ENCODE results near the gene HNF4A. TPM values are rescaled to one million over a fixed set of nuclear protein-coding genes. Genes with fewer than 3 reads are reported as not detected.

The HNF4A gene
- total and polyA plus RNA-seq, 2 of the 13 experiments (the other 11 are each of a cell fraction or from before 2014, with no cell fraction given), result 80.9 to 169 TPM

GRCh38 chr20:44388466-44389023 lies 33.0 kb downstream of the HNF4A start (continued):
- no peak for TF ChIP-seq ZHX2 (IDR thresholded peaks at IDR 0.05; ENCODE audit: low read depth)
- no peak for TF ChIP-seq ZHX2 (CRISPR knock-in tag; IDR thresholded peaks at IDR 0.05; ENCODE audit: borderline replicate concordance)
- no peak for TF ChIP-seq BRCA1 (CRISPR knock-in tag; IDR thresholded peaks at IDR 0.05)
- 0 out of 2 replicates have a peak, but pooled peaks have one; percentile 32 for TF ChIP-seq CENPT (CRISPR knock-in tag; IDR thresholded peaks at IDR 0.05; ENCODE audit: low read depth)
- no peak for TF ChIP-seq ZFAT (CRISPR knock-in tag; conservative IDR thresholded peaks at IDR 0.05)
- no peak for TF ChIP-seq GMEB2 (CRISPR knock-in tag; IDR thresholded peaks at IDR 0.05; ENCODE audit: low read depth)
- 0 out of 2 replicates have a peak, but pooled peaks have one; percentile 28 for TF ChIP-seq ELF3 (CRISPR knock-in tag; IDR thresholded peaks at IDR 0.05)
- TF ChIP-seq ZNF460 (CRISPR knock-in tag; IDR thresholded peaks at IDR 0.05; ENCODE audit: borderline replicate concordance), result no peak
- no peak for TF ChIP-seq PTBP1 (IDR thresholded peaks at IDR 0.05; ENCODE audit: low read depth, low read length, poor library complexity, severe bottlenecking)
- no peak for TF ChIP-seq GABPA (IDR thresholded peaks at IDR 0.05; ENCODE audit: low read depth, low read length)
- no peak for TF ChIP-seq GABPA (CRISPR knock-in tag; IDR thresholded peaks at IDR 0.05; ENCODE audit: low read depth)
- TF ChIP-seq MTERF4 (CRISPR knock-in tag; IDR thresholded peaks at IDR 0.05), result no peak
- no peak for TF ChIP-seq KLF16 (CRISPR knock-in tag; IDR thresholded peaks at IDR 0.05)
- no peak for TF ChIP-seq ZSCAN31 (CRISPR knock-in tag; IDR thresholded peaks at IDR 0.05; ENCODE audit: low read depth)
- no peak for TF ChIP-seq FOXJ3 (CRISPR knock-in tag; IDR thresholded peaks at IDR 0.05; ENCODE audit: borderline replicate concordance)
- TF ChIP-seq KAT7 (CRISPR knock-in tag; IDR thresholded peaks at IDR 0.05; ENCODE audit: borderline replicate concordance), result no peak
- no peak for TF ChIP-seq ZNF44 (CRISPR knock-in tag; IDR thresholded peaks at IDR 0.05)
- TF ChIP-seq NRL (CRISPR knock-in tag; IDR thresholded peaks at IDR 0.05; ENCODE audit: borderline replicate concordance), result peak; percentile 47; the same call in 1 of the 2 replicates
- TF ChIP-seq ZNF333 (CRISPR knock-in tag; IDR thresholded peaks at IDR 0.05; ENCODE audit: borderline replicate concordance), result no peak
- no peak for TF ChIP-seq CERS6 (CRISPR knock-in tag; IDR thresholded peaks at IDR 0.05)
- TF ChIP-seq ZNF547 (CRISPR knock-in tag; IDR thresholded peaks at IDR 0.05), result peak; percentile 48; the same call in 1 of the 2 replicates
- TF ChIP-seq ZNF607 (CRISPR knock-in tag; IDR thresholded peaks at IDR 0.05; ENCODE audit: borderline replicate concordance), result 0 out of 2 replicates have a peak, but pooled peaks have one; percentile 23
